ENCODE measurements around the gene ZNF786.

Gene ZNF786

DNA sequence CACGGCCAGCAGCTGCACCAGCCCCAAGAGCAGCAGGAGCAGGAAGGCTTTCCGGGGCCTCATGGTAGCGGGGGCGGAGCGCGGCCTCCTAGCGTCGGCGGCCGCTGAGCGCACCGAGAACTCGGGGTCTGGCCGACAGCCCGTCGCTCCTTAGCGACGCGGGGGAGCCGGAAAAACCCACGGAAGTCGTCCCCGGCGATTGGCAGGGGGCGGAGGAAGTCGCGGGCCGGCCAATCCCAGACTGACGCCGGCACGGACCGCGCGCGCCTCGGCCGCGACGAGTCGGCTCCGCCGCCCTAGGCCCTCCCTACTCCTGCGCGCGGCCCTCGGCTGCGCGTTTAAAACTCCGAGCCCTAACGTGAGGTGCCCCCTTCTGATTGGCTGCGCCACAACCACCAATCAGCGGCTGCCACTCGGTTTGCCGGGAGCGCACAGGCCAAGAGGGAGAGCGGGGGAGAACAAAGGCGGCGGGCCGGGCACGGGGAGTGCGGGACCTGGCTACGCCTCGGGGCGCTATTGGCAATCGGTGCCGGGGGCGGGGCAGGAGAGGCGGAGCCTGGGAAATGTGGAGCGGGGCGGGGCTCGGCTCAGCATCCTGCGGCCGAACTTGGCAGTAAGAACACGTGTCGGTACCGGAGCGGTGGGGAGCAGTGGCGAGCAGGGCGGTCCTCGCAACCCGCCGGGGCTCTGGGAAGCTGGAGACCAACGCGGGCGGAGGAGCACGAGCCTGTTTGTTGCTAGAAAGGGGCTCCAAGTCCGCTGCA is 62.0 kb downstream of the ZNF786 start, which contains the start of gene PDIA4:
Gene PDIA4 (minus strand): TSS at position 160 of the 764 bp plus-strand sequence. CDS start 97 bp downstream, at position 63.
- TF ChIP-seq ZNF274 (IDR thresholded peaks at IDR 0.05; ENCODE audit: low read depth, low read length) (no peak), SUZ12 (IDR thresholded peaks at IDR 0.05; ENCODE audit: extremely low read depth, insufficient read depth, insufficient read length) (no peak), YY1 (IDR thresholded peaks at IDR 0.05; ENCODE audit: insufficient read depth, insufficient read length) (no peak)
- Histone ChIP-seq H3K4me3 (ENCODE audit: insufficient read length, low read depth) (peak within 1 kb of the TSS; percentile 78), H3K9me3 (ENCODE audit: insufficient read depth, low read length) (no peaks in the 10 kb centered on the region), H3K4me1 (ENCODE audit: insufficient read depth, insufficient read length) (peaks cover 1% of the 10 kb centered on the region), H3K27me3 (ENCODE audit: insufficient read depth, insufficient read length) (no peaks in the 10 kb centered on the region), H3K9ac (ENCODE audit: insufficient read length, low read depth) (peak within 1 kb of the TSS; percentile 91), H3K36me3 (ENCODE audit: insufficient read depth, insufficient read length, low read length) (peaks cover 19% of the 10 kb centered on the region)
- DNase-seq (ENCODE audit: low read depth, low spot score), result peak; percentile 98

DNA sequence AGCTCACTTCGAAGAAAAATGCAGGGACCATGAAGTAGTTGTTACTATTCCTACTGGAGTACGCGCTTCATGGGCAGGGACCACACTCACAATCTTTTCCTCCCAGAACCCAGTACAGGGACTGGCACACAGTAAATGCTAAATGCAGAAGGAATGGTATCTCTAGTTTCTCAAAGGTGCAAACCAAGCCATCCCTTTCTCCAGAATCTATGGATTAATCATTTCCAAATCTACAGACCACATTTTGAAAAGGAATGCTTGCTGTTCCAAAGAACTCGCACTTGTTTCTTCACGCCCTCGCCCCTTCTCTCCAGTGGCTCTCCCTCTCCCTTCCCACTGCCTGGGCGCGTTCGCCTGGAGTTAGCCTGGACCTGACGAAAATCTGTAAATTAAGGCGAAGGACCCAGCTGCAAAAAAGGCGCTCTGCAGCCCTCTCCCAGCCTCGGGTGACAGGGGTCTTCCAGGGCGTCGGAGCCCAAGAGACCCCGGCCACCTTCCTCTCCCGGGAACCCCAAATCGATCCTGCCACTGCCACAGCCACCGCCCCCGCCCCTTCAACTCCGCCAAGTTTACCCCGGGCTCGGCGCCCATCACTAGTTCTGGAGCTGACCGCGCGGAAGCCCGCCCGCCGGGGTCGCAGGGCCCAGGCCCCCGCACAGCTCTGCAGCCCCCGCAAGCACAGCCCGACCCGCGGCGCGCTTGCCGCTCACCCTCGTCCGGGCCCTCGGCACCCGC is 62.7 kb downstream of the ZNF786 start:
- no peak for DNase-seq (ENCODE audit: low read depth, low spot score)
- peak overlapping the region; percentile 91 for H3K9ac ChIP-seq (ENCODE audit: insufficient read length, low read depth)
- H3K9me3 ChIP-seq (ENCODE audit: insufficient read depth, low read length), result no peaks in the 10 kb centered on the region
- peaks cover 21% of the 10 kb centered on the region for H3K36me3 ChIP-seq (ENCODE audit: insufficient read depth, insufficient read length, low read length)
- H3K27me3 ChIP-seq (ENCODE audit: insufficient read depth, insufficient read length), result no peaks in the 10 kb centered on the region
- H3K4me1 ChIP-seq (ENCODE audit: insufficient read depth, insufficient read length), result peaks cover 1% of the 10 kb centered on the region
- TF ChIP-seq SUZ12 (IDR thresholded peaks at IDR 0.05; ENCODE audit: extremely low read depth, insufficient read depth, insufficient read length) (no peak), YY1 (IDR thresholded peaks at IDR 0.05; ENCODE audit: insufficient read depth, insufficient read length) (no peak), ZNF274 (IDR thresholded peaks at IDR 0.05; ENCODE audit: low read depth, low read length) (no peak)
- peak overlapping the region; percentile 78 for H3K4me3 ChIP-seq (ENCODE audit: insufficient read length, low read depth)

DNA sequence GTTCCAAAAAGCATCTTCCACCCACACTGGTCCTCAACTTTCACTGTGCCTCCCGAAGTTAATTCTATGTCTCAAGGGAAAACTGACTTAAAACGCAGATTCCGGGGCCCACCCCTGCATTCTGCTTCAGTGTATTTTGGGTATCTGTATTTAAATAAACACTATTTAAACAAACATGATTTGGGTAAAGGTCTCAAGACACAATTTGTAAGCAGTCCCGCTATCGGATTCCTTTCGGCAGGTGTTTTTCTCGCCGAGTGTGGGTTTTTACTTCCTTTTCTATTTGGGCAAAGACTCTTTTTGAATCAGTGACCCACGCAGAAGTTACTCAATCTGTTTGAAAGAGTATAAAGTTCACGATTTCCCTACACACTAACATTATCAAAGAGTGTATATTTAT is 63.5 kb downstream of the ZNF786 start:
- peaks cover 1% of the 10 kb centered on the region for H3K4me1 ChIP-seq (ENCODE audit: insufficient read depth, insufficient read length)
- no peak for TF ChIP-seq ZNF274 (IDR thresholded peaks at IDR 0.05; ENCODE audit: low read depth, low read length)
- no peak for TF ChIP-seq SUZ12 (IDR thresholded peaks at IDR 0.05; ENCODE audit: extremely low read depth, insufficient read depth, insufficient read length)
- TF ChIP-seq YY1 (IDR thresholded peaks at IDR 0.05; ENCODE audit: insufficient read depth, insufficient read length), result no peak
- peak overlapping the region; percentile 91 for H3K9ac ChIP-seq (ENCODE audit: insufficient read length, low read depth)
- peaks cover 26% of the 10 kb centered on the region for H3K36me3 ChIP-seq (ENCODE audit: insufficient read depth, insufficient read length, low read length)
- DNase-seq (ENCODE audit: low read depth, low spot score), result no peak
- H3K4me3 ChIP-seq (ENCODE audit: insufficient read length, low read depth), result peak overlapping the region; percentile 78
- H3K9me3 ChIP-seq (ENCODE audit: insufficient read depth, low read length), result no peaks in the 10 kb centered on the region
- no peaks in the 10 kb centered on the region for H3K27me3 ChIP-seq (ENCODE audit: insufficient read depth, insufficient read length)

DNA sequence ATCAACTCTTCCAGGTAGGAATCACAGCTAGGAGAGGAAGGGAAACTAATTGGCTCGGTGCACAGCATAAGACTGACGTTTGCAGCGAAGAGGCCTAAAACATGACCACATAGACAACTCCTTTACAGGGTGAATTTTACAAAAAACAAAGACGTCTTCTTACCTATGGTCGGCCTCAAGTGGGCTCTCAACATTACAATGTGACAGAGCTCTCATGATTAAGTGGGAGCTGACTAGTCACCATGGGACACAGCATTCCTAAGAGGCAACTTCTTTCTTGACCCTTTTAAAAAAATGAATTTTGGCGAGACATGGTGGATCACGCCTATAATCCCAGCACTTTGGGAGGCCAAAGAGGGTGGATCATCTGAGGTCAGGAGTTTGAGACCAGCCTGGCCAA is 66.9 kb downstream of the ZNF786 start:
- Histone ChIP-seq H3K9ac (ENCODE audit: insufficient read length, low read depth) (no peak overlapping the region), H3K9me3 (ENCODE audit: insufficient read depth, low read length) (no peaks in the 10 kb centered on the region), H3K4me3 (ENCODE audit: insufficient read length, low read depth) (no peak overlapping the region), H3K4me1 (ENCODE audit: insufficient read depth, insufficient read length) (peaks cover 1% of the 10 kb centered on the region), H3K36me3 (ENCODE audit: insufficient read depth, insufficient read length, low read length) (peaks cover 48% of the 10 kb centered on the region), H3K27me3 (ENCODE audit: insufficient read depth, insufficient read length) (no peaks in the 10 kb centered on the region)
- DNase-seq (ENCODE audit: low read depth, low spot score), result peak; percentile 36
- TF ChIP-seq SUZ12 (IDR thresholded peaks at IDR 0.05; ENCODE audit: extremely low read depth, insufficient read depth, insufficient read length) (no peak), YY1 (IDR thresholded peaks at IDR 0.05; ENCODE audit: insufficient read depth, insufficient read length) (no peak), ZNF274 (IDR thresholded peaks at IDR 0.05; ENCODE audit: low read depth, low read length) (no peak)

- Histone ChIP-seq H3K9ac (ENCODE audit: insufficient read length, low read depth) (peak overlapping the region; percentile 56), H3K9me3 (ENCODE audit: insufficient read depth, low read length) (no peaks in the 10 kb centered on the region), H3K27me3 (ENCODE audit: insufficient read depth, insufficient read length) (no peaks in the 10 kb centered on the region), H3K4me3 (ENCODE audit: insufficient read length, low read depth) (no peak overlapping the region), H3K36me3 (ENCODE audit: insufficient read depth, insufficient read length, low read length) (peaks cover 52% of the 10 kb centered on the region), H3K4me1 (ENCODE audit: insufficient read depth, insufficient read length) (peaks cover 1% of the 10 kb centered on the region)
- no peak for TF ChIP-seq ZNF274 (IDR thresholded peaks at IDR 0.05; ENCODE audit: low read depth, low read length)
- no peak for TF ChIP-seq SUZ12 (IDR thresholded peaks at IDR 0.05; ENCODE audit: extremely low read depth, insufficient read depth, insufficient read length)
- TF ChIP-seq YY1 (IDR thresholded peaks at IDR 0.05; ENCODE audit: insufficient read depth, insufficient read length), result no peak
- no peak for DNase-seq (ENCODE audit: low read depth, low spot score)
Observed at GRCh38 chr7:149022756-149023360, 67.7 kb downstream of the ZNF786 start.

- TF ChIP-seq YY1 (IDR thresholded peaks at IDR 0.05; ENCODE audit: insufficient read depth, insufficient read length), result no peak
- no peak for TF ChIP-seq ZNF274 (IDR thresholded peaks at IDR 0.05; ENCODE audit: low read depth, low read length)
- TF ChIP-seq SUZ12 (IDR thresholded peaks at IDR 0.05; ENCODE audit: extremely low read depth, insufficient read depth, insufficient read length), result no peak
- H3K9me3 ChIP-seq (ENCODE audit: insufficient read depth, low read length), result no peaks in the 10 kb centered on the region
- DNase-seq (ENCODE audit: low read depth, low spot score), result no peak
- peaks cover 1% of the 10 kb centered on the region for H3K4me1 ChIP-seq (ENCODE audit: insufficient read depth, insufficient read length)
- peaks cover 59% of the 10 kb centered on the region for H3K36me3 ChIP-seq (ENCODE audit: insufficient read depth, insufficient read length, low read length)
- H3K4me3 ChIP-seq (ENCODE audit: insufficient read length, low read depth), result no peak overlapping the region
- no peaks in the 10 kb centered on the region for H3K27me3 ChIP-seq (ENCODE audit: insufficient read depth, insufficient read length)
- H3K9ac ChIP-seq (ENCODE audit: insufficient read length, low read depth), result no peak overlapping the region
Observed at GRCh38 chr7:149021725-149022062, 68.8 kb downstream of the ZNF786 start.

GRCh38 chr7:149020483-149020882 is 70.0 kb downstream of the ZNF786 start:
- Histone ChIP-seq H3K36me3 (ENCODE audit: insufficient read depth, insufficient read length, low read length) (peaks cover 62% of the 10 kb centered on the region), H3K9ac (ENCODE audit: insufficient read length, low read depth) (no peak overlapping the region), H3K4me1 (ENCODE audit: insufficient read depth, insufficient read length) (no peaks in the 10 kb centered on the region), H3K4me3 (ENCODE audit: insufficient read length, low read depth) (no peak overlapping the region), H3K9me3 (ENCODE audit: insufficient read depth, low read length) (no peaks in the 10 kb centered on the region), H3K27me3 (ENCODE audit: insufficient read depth, insufficient read length) (no peaks in the 10 kb centered on the region)
- no peak for TF ChIP-seq YY1 (IDR thresholded peaks at IDR 0.05; ENCODE audit: insufficient read depth, insufficient read length)
- TF ChIP-seq SUZ12 (IDR thresholded peaks at IDR 0.05; ENCODE audit: extremely low read depth, insufficient read depth, insufficient read length), result no peak
- no peak for DNase-seq (ENCODE audit: low read depth, low spot score)
